ENCODE results near the gene PCED1A.

PCED1A gene, protein sequence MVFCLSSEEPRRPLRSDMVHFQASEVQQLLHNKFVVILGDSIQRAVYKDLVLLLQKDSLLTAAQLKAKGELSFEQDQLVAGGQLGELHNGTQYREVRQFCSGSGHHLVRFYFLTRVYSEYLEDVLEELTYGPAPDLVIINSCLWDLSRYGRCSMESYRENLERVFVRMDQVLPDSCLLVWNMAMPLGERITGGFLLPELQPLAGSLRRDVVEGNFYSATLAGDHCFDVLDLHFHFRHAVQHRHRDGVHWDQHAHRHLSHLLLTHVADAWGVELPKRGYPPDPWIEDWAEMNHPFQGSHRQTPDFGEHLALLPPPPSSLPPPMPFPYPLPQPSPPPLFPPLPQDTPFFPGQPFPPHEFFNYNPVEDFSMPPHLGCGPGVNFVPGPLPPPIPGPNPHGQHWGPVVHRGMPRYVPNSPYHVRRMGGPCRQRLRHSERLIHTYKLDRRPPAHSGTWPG

DNA sequence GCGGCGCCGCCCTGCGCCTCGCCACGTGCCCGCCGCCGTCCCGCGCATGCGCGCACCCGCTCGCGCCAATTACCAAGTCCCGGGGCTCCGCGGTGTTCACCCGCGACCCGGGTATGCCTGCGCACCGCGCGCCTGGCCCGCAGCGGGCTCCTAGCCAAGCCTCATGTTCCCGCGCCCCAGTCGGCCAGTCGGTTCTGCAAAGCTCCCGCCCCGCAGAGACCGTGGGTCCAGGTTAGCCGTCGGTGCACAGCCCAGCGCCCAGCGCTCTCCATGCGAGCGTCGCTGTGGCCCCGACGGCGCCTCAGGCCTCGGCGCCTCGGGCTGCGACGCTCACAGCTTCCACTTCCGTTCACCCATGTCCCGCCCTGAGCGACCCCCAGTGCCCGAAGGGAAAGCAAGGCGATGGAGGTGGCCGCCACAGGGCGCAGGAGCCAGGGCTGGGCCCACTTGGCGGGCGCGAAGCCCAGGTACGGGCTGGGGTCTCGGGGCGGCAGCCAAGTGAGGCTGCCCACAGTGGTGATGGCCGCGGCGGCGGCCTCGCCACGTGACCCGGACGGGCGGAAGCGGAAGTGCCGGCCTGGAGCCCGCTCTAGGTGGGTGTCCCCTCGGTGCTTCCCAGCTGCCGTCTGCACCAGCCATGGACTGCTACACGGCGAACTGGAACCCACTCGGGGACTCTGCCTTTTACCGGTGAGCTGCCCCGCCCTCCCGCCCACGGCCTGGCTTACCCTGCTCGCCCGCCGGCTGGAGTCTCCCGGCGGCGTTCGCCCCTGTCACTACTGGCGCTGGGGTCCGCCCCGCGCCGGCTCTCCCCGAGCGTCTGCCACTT lies at the start of gene PCED1A, which contains the start of gene VPS16:
PCED1A (minus strand) TSS at position 518 of the 829 bp plus-strand sequence. CDS start 743 bp downstream, outside the sequence.
VPS16 (plus strand) TSS at position 608 of the 829 bp plus-strand sequence; CDS start at position 638, 30 bp downstream.
- peak; percentile 76 to 89 (median 82) for DNase-seq (ENCODE audit: low read depth in 3 of 3)

DNA sequence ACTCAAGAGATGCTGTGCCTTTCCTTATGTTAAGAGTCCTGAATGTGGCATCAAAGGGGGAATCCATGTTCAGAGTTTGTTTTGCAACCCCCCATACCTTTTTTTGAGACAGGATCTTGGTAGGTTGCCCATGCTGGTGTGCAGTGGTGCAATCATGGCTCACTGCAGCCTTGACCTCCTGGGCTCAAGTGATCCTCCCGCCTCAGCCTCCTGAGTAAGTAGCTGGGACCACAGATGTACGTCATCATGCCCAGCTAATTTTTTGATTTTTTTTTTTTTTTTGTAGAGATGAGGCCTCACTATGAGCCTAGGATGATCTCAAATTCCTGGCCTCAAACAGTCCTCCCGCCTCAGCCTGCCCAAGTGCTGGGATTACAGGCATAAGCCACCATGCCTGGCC lies 49.3 kb upstream of the PCED1A start:
- no peak for DNase-seq (ENCODE audit: low read depth in 3 of 3)

DNA sequence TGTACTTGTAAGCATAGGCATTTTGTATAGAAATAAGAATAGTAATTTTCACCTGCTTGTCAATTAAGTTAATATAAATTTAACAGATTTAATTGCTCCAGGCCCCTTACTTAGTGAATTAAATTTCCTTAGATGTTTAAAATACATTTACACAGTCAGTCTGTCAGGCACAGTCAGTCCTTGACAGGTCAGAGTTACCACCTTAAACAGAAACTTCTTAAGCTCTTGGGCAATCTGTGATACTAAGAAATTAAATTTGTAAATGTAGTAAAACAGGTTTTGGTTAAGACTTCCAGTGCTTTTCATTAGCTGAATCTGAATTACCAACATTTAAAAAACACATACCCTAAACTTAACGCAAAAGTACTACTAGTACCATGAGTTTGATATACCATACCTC lies 48.8 kb upstream of the PCED1A start:
- no peak for DNase-seq (ENCODE audit: low read depth in 3 of 3)

DNA sequence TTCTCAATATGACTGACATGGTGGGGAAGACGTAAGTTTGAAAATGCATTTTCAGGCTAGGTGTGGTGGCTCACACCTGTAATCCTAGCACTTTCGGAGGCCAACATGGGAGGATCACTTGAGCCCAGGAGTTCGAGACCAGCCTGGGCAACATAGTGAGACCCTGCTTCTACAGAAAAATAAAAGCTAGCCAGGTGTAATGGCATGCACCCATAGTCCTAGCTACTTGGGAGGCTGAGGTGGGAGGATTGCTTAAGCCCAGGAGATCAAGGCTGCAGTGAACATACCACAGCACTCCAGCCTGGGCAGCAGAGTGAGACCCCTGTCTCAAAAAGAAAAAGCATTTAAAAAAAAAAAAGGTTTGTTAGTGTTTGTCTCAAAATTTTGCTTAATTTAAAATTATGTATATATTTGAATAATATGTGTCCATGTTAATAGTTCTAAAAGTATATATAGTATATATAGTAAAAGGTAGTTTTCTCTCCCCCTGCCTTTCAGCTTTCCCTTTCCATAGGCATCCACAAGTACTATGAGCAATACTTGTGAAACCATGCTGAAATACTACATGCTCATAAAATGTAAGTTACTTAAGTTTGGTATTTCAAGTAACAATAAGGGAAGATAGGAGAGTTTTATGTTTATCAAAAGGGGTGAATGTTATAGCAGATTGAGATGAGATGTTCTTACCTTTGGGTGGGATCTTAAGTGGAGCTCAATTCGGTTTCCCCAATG lies 47.9 kb upstream of the PCED1A start:
- no peak for DNase-seq (ENCODE audit: low read depth in 3 of 3)

DNA sequence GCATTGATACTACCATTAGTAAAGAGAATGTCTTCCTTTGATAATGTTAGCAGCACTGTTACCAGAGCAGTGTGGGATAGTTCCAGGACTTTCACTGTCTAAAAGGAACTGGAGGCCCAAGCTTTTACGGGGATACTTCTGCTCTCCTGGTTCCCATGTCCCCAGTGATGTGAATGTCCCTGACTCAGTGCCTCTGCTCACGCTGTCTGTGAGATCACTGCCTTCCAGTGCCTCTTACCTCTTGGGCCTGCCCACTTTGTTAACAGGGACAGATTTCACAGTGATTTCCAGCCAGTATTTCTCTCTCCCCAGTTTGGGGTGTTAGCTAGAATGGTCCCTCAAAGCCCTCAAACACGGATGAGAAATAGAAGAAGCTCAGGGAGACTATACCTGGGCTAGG lies 47.3 kb upstream of the PCED1A start:
- no peak for DNase-seq (ENCODE audit: low read depth in 3 of 3)

DNA sequence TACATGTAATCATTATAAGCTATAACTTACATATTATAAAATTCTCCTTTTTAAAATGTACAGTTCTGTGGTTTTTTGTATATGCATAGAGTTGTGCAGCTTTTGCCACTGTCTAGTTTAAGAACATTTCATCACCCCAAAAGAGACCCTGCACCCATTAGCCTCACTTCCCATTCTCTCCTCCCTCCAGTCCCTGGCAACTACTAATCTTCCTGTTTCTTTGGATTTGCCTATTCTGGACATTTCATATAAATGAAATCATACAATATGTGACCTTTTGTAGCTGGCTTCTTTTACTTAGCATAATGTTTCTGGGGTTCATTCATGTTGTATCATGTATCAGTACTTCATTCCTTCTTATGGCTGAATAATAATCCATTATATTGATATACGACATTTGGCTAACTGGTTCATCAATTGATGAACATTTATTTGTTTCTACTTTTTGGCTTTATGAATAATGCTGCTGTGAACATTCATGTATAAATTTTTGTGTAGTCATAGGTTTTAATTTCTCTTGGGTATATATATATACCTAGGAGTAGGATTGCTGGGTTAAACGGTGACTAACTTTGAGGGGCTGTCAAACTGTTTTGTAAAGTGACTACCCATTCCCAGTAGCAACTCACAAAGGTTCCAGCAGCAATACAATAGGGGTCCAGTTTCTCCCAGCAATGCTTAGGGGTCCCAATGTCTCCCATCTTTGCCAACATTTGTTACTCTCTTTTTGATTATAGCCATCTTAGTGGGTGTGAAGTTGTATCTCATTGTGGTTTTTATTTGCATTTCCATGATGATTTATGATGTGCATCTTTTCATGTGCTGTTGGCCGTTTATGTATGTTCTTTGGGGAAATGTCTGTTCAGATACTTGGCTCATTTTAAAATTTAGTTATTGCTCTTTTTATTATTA lies 43.5 kb upstream of the PCED1A start:
- no peak for DNase-seq (ENCODE audit: low read depth in 3 of 3)

DNA sequence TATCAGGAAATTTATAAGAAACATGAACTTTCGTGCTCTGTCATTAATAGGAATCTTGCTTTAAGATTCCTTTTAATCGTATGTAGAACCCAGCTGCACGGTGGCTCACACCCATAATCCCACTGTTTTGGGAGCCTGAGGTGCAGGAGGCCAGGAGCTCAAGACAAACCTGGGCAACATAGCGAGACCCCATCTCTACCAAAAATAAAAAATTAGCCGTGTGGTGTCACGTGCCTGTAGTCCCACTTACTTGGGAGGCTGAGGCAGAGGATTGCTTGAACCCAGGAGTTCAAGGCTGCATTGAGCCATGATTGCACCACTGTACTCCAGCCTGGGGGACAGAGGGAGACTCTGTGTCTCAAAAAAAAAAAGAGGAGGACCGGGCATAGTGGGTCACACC lies 40.2 kb upstream of the PCED1A start:
- DNase-seq (ENCODE audit: low read depth in 3 of 3), result no peak

DNA sequence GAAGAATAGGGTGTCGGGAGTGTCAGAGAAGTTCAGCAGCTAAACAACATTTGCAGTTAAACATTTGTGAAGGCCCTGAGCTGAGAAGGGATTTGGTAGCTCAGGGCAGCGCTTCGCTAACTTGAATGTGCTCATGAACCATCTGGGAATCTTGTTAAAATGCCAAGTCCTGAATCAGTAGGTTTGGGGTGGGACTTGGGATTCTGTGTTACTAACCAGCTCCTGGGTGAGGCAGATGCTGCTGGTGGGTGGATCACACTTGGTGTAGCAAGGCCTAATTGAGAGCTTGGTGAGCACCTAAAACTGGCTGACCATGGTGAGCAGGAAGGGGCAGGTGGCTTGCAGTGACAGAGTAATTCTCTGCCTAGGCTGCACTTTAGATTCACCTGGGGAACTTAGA lies 38.7 kb upstream of the PCED1A start:
- no peak for DNase-seq (ENCODE audit: low read depth in 3 of 3)

DNA sequence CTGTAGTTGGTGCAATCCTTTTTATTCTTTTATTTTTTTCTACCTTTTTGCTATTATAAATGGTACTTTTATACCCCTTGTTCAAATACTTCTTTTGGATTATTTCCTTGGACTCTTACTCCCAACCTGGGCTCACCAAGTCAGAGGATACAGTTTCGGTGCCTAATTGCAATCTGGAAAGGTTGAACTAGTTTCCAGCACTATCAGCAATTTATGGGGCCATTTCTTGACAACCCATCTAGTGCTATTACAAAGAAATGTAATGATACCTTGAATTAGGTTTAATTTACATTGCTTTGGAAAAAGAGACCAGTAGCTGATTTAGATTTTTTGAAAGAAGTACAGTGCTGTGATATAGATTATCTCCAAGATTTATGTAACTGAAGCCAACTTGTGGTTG lies 38.1 kb upstream of the PCED1A start:
- no peak for DNase-seq (ENCODE audit: low read depth in 3 of 3)

DNA sequence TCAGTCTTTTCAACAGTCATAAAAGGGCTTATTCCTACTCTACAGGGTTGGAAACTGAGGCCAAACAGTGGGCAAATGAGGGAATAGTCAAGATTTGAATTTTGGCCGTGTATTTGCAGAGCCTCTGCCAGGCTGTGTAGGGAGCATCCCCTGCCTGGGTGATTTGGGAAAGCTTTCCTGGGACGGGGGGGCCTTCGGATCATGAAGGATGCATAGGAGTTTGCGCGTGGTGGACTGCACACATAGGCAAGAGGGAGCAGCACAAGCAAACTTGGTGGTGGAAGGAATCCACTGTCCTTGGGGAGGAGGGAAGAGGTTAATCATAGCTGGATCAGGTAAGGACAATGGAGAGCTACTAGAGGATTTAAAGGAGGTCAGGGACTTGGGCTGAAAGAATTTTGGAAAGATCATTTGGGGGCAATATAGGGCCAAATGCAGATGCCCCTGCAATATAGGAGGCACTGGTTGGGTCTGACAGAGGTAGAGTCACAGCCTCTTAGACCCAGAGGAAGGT lies 35.3 kb upstream of the PCED1A start:
- DNase-seq (ENCODE audit: low read depth in 3 of 3), result no peak

DNA sequence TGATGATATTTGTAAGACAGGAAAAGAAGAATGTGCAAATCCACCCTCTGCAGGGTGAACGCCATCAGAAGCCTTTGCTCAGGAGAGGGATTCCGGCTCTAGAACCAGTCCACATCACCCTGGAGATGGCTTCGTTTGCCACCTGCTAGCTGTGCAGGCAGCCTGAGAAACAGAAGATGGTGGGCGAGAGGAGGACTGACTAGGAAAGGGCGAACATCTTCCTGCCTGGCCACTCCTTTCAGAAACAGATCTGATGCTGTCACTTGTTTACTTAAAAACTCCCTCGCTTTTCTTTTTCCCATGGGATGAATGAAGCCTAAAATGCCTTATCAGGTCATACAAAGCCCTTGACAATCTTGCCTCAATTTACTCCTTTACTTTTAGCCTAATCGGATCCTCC lies 34.0 kb upstream of the PCED1A start:
- DNase-seq (ENCODE audit: low read depth in 3 of 3), result no peak

DNA sequence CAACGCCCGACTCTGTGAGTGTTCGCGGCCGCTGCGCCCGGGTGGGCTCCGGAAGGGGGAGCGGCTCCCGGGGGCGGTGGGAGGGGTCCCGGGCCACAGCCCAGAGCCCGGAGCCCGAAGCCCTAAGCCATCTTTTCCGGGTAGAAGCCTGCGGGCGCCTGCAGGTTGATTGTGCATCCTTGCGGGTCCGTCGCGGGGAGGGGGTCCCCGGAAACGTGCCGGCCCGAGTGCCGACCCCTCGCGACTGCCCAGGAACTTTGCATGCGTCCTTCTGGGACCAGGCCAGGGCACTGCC lies 33.2 kb upstream of the PCED1A start:
- DNase-seq (ENCODE audit: low read depth in 3 of 3), result peak in 2 of 3 experiments; percentile 22 to 50

DNA sequence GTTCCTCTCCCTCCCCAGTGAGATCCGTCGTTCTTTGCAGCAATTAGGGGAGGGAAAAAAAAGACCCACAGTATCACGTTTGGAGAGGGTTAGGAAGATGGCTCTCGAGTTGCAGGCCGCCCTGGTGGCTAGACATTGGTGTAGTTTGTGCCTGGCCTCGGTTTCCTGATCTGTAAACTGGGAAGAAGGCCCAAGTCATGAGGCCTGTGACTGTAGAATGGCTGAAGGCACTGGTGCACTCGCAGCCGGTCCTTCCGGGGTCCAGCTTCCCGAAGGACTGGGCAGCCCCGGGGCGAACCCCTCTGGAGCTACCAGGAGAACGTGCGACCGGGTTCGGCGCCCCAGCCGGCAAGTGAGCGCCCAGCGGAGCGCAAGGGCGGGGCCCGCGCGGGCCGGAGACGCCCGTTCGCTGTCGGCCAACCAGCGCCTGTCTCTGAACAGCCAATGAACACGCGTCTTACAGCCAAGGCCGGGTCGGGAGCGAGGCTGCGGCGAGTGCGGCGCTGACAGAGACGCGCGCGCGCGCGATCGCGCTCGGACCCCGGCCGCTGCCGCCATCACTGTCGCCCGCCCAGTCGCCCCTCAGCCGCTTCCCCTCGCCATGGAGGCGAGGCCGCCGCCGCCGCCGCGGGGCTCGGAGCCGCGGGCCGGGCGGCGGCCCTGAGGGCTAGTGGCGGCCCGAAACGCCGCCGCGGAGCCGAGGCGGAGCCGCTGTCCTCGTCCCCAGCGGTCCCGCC lies 32.7 kb upstream of the PCED1A start, which contains the start of gene PTPRA:
PTPRA (plus strand) TSS at position 472 of the 737 bp plus-strand sequence. CDS start 90,797 bp downstream, outside the sequence.
- peak; percentile 79 to 87 (median 82) for DNase-seq (ENCODE audit: low read depth in 3 of 3)

DNA sequence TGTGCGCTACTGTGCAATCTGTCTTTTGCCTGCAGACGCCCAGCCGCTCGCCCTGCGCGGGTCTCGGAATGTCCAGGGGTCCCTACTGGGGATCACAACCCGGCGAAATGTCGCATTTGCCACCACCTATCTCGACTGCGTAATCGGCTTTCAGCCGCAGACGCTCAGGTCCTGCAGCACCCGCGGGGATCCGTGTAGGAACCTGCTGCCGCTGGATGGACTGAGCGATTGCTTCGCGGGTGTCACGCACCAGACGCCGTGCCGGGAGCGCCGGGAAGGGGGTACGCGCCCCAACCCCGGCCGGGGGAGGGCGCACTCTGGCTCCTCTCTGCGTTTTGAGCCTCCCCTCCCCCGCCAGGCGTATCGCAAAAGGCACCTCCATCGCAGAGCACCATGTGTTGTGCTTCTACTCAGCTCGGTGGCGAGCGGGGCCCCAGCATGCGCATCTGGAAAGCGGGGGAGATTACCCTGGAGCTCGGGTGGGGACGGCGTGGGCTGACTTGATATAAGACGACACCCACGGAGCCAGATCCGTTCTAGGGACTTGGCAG lies 32.1 kb upstream of the PCED1A start:
- peak; percentile 65 to 67 (median 65) for DNase-seq (ENCODE audit: low read depth in 3 of 3)

DNA sequence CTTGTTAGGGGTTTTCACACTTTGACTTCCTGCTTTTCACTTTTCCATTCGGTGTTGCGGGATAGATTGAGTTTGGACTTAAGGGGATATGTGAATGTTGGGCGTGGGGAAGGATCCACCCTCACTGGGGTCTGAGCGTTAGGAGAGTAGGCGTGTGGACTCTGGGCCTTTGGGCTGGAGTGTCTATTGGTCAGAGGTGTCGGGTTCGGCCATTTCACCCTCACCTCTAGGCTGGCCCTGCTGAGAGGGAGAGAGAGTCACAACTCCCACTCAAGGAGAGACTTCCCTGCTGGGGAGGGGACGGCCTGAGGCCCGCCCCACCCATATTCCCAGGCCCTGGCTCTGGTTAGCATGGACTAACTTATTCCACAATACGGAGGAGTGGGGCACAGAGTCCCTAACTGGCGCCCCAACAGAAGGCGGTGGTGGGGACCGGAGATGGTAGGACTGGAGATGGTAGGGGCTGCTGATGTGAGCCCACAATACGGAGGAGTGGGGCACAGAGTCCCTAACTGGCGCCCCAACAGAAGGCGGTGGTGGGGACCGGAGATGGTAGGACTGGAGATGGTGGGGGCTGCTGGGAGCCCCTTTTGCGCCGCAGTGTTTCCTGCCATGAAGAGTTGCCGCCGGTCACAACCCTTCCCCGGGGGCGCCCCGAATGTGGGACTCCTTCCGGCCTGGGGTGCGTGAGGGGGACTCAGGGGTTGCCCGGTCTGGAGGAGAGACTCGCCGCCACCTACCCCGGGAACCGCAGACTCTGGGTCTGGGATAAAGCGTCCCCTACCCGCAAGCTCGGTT lies 31.4 kb upstream of the PCED1A start:
- no peak for DNase-seq (ENCODE audit: low read depth in 3 of 3)

DNA sequence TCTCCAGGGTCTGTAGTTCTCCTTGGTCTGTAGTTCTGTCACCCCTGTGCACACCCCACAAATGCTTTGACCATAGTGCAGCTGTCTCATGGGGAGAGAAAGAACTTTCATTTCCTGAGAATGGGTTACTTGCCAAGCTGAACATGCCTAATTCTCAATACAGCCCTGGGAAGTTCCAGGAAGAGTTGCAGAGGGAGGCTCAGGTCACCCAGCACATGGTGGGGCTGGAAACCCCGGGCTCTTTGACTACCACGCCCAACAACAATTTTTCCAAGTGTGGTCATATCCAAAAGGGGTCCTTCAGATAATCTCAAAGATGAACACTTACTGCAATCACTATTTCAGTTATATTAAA lies 30.6 kb upstream of the PCED1A start:
- DNase-seq (ENCODE audit: low read depth in 3 of 3), result no peak

DNA sequence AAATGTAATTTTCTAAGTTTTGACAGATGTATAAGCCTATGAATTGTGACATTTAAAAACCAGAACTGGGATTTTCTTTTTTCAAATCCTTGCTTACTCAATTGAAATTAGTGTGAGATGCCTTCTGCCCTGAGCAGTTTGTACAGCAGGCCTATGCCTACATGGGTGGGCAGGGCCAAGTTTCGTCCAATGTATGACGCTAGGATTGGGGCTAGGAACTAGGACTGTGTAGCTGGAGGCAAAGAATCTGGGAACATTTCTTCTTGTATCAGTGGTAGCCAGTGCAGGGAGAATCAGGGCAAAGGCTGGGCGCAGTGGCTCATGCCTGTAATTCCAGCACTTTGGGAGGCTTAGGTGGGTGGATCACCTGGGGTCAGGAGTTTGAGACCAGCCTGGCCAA lies 28.9 kb upstream of the PCED1A start:
- no peak for DNase-seq (ENCODE audit: low read depth in 3 of 3)

DNA sequence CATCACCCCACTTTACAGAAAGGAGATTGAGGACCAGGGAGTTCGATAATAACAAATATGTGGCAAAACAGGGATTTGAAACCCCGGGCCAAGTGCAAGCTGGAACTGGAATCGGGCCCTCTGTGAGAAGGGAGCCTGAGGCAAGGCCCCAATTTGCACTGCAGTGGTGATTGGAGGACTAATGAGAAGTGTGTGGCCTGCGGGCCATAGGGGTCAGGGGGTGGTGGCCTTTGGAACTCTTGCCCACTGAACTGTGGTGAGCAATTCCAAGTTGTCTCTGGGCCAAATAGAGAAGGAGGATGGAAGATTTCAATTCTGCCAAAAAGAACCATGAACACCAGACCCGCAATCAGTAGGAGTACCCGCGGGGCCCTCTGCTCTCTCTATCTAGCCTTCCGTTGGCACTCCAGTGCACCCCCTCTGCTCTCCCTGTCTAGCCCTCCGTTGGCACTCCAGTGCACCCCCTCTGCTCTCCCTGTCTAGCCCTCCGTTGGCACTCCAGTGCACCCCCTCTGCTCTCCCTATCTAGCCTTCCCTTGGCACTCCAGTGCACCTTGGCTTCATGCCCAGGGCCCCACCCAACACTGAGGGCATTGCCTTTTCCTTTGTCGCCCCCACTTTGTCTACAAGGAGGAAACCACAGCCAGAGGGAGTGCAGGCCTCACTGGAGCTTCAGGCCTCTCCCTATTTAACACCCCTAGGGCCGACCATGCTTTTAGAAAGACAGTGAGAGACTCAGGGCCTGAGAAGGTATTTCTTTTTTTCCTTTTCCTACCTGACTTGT lies 26.8 kb upstream of the PCED1A start:
- DNase-seq (ENCODE audit: low read depth in 3 of 3), result no peak
